Measurements from ENCODE around the gene FKBP8. TPM values are rescaled to one million over a fixed set of nuclear protein-coding genes. Genes with fewer than 3 reads are reported as not detected.

The FKBP8 gene
- polyA plus RNA-seq, 1 donor from 2014 or later: 183 TPM

DNA sequence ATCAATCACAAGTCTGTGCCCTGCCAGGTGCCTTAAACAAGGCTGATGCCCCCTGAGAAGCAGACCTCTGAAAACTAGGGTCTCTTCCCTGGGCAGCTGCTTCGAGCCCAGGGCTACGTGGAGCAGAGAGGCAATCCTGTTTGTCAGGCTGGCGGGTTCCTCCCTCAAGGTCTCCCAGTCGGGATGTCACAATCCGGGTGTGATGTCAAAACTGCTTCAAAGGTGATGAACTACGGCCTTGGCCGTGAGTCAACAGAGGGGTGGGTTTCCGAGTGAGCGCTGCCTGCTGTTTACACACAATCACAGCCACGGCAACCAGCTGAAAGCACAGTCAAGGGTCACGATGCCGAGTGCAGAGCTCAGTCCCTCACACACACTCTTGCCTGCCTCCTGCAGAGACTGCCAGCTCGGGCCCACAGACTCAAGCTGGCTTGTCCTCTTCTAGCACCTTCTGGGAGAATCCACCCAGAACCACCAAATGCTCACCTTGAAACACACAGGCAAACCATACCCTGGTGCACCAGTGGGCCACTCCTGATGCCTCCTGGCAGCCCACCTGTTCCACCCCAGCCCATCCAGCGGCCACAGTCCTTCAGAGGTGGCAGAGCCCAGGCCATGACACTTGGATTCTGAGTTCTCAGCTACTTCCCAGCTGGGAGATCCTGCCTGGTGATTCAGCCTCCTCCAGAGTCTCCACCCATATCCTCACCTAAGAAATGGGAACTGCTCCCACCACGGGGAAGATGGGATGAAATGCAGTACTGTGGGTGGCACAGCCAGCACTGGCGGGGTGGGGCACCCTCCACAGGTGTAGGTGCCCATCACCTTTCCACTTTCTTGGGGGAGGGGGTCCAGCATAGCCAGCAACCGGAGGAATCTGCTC is 28.3 kb downstream of the FKBP8 start:
- Histone ChIP-seq H3K9ac (ENCODE audit: low read length) (no peak overlapping the region), H3K4me3 (ENCODE audit: low read length) (no peak overlapping the region), H3K9me3 (ENCODE audit: low read length) (no peaks in the 10 kb centered on the region), H3K79me2 (replicated peaks; ENCODE audit: insufficient read depth, low read length) (peaks cover 20% of the 10 kb centered on the region), H3F3A (ENCODE audit: insufficient read depth, low read length, poor library complexity, severe bottlenecking) (no peaks in the 10 kb centered on the region), H4K20me1 (ENCODE audit: insufficient read depth) (no peaks in the 10 kb centered on the region), H3K4me2 (ENCODE audit: low read length) (no peak overlapping the region), H3K27ac (ENCODE audit: low read length) (no peak overlapping the region), H3K9me2 (ENCODE audit: insufficient read depth, low read length) (no peaks in the 10 kb centered on the region), H3K36me3 (ENCODE audit: insufficient read depth, low read length) (no peaks in the 10 kb centered on the region), H3K27me3 (ENCODE audit: insufficient read depth, low read depth, low read length) (no peaks in the 10 kb centered on the region), H2AFZ (ENCODE audit: low read depth, low read length) (no peak overlapping the region)
- TF ChIP-seq REST (IDR thresholded peaks at IDR 0.05; ENCODE audit: borderline replicate concordance): no peak
- TF ChIP-seq CTCF (IDR thresholded peaks at IDR 0.05; ENCODE audit: poor library complexity, severe bottlenecking): no peak
- TF ChIP-seq POLR2AphosphoS5 (IDR thresholded peaks at IDR 0.05): no peak
- TF ChIP-seq RAD21 (conservative IDR thresholded peaks at IDR 0.05): no peak
- no peak for TF ChIP-seq EZH2 (IDR thresholded peaks at IDR 0.05; ENCODE audit: borderline replicate concordance, insufficient read depth, low read length, poor library complexity, severe bottlenecking)
- TF ChIP-seq TAF1 (IDR thresholded peaks at IDR 0.05; ENCODE audit: low read depth): no peak
- TF ChIP-seq MXI1 (conservative IDR thresholded peaks at IDR 0.05; ENCODE audit: poor library complexity, severe bottlenecking): no peak
- TF ChIP-seq SMC3 (conservative IDR thresholded peaks at IDR 0.05; ENCODE audit: poor library complexity): no peak
- no peak for TF ChIP-seq EP300 (conservative IDR thresholded peaks at IDR 0.05; ENCODE audit: poor library complexity, severe bottlenecking)

DNA sequence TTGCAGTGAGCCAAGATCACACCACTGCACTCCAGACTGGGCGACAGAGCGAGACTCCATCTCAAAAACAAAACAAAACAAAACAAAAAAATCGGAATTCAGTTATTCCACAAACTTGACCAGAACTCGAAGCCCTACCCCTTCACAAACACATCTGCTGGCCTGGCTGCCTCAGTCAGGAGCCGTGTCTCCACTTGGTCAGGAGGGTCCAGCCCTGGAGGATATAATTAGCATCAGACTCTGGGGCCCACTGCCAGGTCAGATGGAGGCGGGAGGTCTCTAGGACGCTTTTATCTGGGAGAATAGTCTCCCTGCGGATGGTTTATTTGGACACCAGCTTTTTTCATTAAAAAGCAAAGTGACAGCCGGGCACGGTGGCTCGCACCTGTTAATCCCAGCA is 29.5 kb downstream of the FKBP8 start:
- Histone ChIP-seq H3K27ac (ENCODE audit: low read length) (no peak overlapping the region), H3K9me3 (ENCODE audit: low read length) (no peaks in the 10 kb centered on the region), H3K27me3 (ENCODE audit: insufficient read depth, low read depth, low read length) (no peaks in the 10 kb centered on the region), H4K20me1 (ENCODE audit: insufficient read depth) (no peaks in the 10 kb centered on the region), H2AFZ (ENCODE audit: low read depth, low read length) (no peak overlapping the region), H3K4me2 (ENCODE audit: low read length) (no peak overlapping the region), H3F3A (ENCODE audit: insufficient read depth, low read length, poor library complexity, severe bottlenecking) (no peaks in the 10 kb centered on the region), H3K4me3 (ENCODE audit: low read length) (no peak overlapping the region), H3K36me3 (ENCODE audit: insufficient read depth, low read length) (no peaks in the 10 kb centered on the region), H3K9ac (ENCODE audit: low read length) (no peak overlapping the region), H3K79me2 (replicated peaks; ENCODE audit: insufficient read depth, low read length) (peaks cover 14% of the 10 kb centered on the region), H3K9me2 (ENCODE audit: insufficient read depth, low read length) (no peaks in the 10 kb centered on the region)
- TF ChIP-seq POLR2AphosphoS5 (IDR thresholded peaks at IDR 0.05): no peak
- TF ChIP-seq MXI1 (conservative IDR thresholded peaks at IDR 0.05; ENCODE audit: poor library complexity, severe bottlenecking): no peak
- no peak for TF ChIP-seq RAD21 (conservative IDR thresholded peaks at IDR 0.05)
- TF ChIP-seq EZH2 (IDR thresholded peaks at IDR 0.05; ENCODE audit: borderline replicate concordance, insufficient read depth, low read length, poor library complexity, severe bottlenecking): no peak
- no peak for TF ChIP-seq TAF1 (IDR thresholded peaks at IDR 0.05; ENCODE audit: low read depth)

Measured in neural cell (in vitro differentiated cells).